Stimulated activated CD8-positive, alpha-beta memory T cell treated with anti-CD3 and anti-CD28 coated beads, Interleukin-2, amount 100 ng/mL, for 1 hour (primary cell): Measurements from ENCODE around the gene LRRC74B.
"Not testable (repeated sequence)": the region's sequence is repeated elsewhere in the genome, so short reads cannot be mapped to it uniquely, and the experiment has no call there.

Experiments
- DNase-seq, 2 donors: peaks; one replicate each; pipeline ENCODE4 v3.0.0-alpha.2; 2020; ENCODE audit warnings: low read depth in 2 of 2

The LRRC74B gene

GRCh38 chr22:21076912-21077625 lies 31.3 kb downstream of the LRRC74B start:
- no peak for DNase-seq

GRCh38 chr22:21077884-21078508 lies 32.2 kb downstream of the LRRC74B start:
- DNase-seq: no peak

DNA sequence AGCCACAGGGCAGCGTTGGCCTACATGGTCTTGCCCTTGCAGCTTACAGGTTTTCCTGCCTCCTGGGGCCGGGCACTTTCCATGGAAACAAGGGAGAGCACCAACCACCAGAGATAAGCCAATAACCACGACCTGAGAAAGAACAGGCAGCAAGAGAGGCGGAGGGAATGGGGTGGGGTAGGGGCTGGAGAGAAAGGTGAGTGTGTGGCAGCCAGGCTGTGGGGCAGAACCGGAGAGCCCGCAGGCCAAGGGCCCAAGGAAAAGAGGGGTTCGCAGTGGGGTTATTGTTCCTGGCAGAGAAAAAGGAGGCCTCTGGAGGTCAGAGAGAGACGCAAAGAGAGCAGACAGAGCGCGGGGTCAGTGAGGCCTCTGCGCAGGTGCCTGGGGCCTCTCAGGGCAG lies 33.2 kb downstream of the LRRC74B start:
- no peak for DNase-seq

- no peak for DNase-seq
Measured at GRCh38 chr22:21079493-21079892, 33.7 kb downstream of the LRRC74B start.

DNA sequence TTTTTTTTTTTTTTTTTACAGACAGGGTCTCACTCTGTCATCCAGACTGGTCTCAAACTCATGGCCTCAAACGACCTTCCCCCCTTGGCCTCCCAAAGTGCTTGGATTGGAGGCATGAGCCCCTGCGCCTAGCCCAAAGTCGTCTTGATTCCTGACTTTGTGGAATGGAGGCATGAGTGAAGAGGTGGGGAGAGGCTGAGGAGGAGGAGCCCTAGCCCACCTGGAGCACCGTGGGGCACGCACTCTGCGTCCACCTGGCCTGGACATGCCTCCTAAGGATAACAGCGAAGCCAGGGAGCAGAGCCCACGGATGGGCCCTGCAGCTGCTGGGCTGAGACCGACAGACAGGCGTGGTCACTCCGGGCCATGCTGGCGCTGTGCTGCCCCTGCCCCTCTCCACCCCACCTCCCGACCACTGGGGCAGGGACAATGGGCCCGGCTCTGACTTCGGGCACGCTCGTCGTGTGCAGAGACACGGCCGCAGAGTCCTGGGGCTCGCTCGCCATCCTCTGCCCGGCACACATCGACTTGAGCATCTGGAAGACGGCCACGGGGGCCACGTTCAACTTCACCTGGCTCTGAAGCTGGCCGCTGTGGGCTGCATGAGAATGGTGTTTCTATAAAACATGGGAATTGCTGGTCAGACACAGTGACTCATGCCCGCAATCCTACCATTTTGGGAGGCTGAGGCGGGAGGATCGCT lies 34.8 kb downstream of the LRRC74B start:
- no peak for DNase-seq

GRCh38 chr22:21082248-21082647 lies 36.5 kb downstream of the LRRC74B start:
- no peak for DNase-seq

- DNase-seq: no peak
Measured at GRCh38 chr22:21087119-21087518, 41.4 kb downstream of the LRRC74B start.

GRCh38 chr22:21087926-21088325 lies 42.2 kb downstream of the LRRC74B start:
- DNase-seq: not testable (repeated sequence)

GRCh38 chr22:21091220-21091619 lies 45.5 kb downstream of the LRRC74B start:
- DNase-seq: not testable (repeated sequence)

GRCh38 chr22:21092797-21093554 lies 47.2 kb downstream of the LRRC74B start:
- no peak for DNase-seq

DNA sequence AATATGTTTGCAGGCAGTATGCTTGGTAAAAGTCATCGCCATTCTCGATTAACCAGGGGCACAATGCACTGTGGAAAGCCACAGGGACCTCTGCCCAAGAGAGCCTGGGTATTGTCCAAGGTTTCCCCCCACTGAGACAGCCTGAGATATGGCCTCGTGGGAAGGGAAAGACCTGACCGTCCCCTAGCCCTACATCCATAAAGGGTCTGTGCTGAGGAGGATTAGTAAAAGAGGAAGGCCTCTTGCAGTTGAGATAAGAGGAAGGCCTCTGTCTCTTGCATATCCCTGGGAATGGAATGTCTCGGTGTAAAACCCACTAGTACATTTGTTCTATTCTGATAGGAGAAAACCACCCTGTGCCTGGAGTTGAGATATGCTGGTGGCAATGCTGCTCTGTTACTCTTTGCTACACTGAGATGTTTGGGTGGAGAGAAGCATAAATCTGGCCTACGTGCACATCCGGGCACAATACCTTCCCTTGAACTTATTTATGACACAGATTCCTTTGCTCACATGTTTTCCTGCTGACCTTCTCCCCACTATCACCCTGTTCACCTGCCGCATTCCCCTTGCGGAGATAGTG lies 47.9 kb downstream of the LRRC74B start:
- not testable (repeated sequence) for DNase-seq

DNA sequence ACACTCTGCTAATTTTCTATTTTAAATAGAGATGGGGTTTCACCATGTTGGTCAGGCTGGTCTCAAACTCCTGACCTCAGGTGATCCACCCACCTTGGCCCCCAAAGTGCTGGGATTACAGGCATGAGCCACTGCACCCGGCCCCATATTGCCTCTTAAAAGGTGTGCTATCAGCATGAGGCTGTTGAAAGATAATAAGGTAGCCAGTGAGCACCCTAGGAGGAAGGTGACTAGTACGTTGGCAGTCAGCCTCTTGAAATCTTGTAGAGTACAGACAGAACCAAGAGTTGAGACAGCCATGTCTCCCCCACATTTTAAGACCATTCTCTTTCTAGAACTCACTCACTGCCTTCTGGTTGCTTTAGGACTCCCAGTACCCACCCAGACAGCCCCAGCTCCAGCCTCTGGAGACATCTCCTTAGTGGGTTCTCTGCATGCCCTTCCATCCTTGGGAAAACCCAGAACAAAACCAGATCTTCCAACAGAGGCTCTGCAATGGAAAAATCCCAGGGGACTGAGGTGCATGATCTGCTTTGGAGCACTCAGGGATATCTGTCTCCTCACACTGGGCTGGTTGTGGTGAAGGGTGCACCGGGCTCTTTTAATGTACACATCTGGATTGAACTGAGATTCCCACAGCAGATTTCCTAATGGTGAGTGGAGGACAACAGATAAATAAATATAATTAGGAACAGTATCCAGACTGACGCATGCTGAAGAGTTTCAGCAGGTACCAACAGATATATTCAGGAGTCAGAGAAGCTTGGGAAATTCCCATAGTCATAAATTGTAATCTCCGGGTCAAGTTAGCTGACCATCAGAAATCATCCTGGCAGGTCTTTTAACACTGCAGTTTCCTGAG lies 49.4 kb downstream of the LRRC74B start:
- no peak for DNase-seq

- DNase-seq: no peak
Measured at GRCh38 chr22:21095773-21096107, 50.0 kb downstream of the LRRC74B start.

GRCh38 chr22:21096878-21097277 lies 51.1 kb downstream of the LRRC74B start:
- DNase-seq: not testable (repeated sequence)

- no peak for DNase-seq
Measured at GRCh38 chr22:21098099-21098671, 52.4 kb downstream of the LRRC74B start.

- no peak for DNase-seq
Measured at GRCh38 chr22:21099578-21099977, 53.8 kb downstream of the LRRC74B start.

GRCh38 chr22:21100149-21101032 lies 54.6 kb downstream of the LRRC74B start:
- DNase-seq: no peak

DNA sequence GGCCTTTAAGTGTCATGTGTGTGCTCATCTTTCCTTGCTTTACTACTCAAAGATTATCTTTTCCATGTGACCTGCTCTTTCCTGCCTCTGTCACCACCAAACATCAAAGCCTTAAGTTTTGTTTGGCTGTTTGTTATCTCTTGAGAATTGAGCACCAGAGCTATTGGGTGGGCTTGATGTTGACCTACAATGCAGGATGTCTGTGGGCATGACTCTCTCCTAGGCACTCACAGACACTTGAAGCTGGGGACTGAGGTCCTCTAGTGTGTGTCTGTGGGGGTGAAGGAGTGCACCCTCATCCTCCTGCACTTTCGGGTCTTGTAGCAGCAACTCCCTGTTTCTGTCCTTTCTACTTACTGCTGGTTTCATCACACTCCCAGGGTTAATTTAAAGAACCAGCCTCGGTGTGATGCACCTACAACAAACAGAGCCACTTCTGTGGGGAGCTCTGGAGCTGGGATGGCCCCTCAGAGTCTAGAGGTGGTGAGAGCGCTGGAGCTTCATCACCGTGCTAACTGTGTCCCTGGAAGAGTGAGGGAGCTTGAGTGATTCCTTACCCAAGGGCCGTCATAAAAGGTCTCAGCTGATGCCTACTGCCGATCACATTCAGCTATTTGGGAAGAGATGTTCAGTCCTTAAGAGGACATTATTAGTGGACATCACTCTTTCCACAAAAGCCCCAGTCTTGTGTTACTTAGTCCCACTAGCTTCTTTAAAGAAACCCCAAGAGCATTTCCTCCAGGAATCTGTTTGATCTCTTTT lies 56.3 kb downstream of the LRRC74B start:
- DNase-seq: no peak
